KMS-11 (cell line): ENCODE data around the gene MYL2.

Experiments
- H2AFZ ChIP-seq: fragments of 200-600 bp; sonication (generic); 2 replicates; pipeline ENCODE4 v1.6.1; 2016; ENCODE audit warnings: antibody characterized with exemption, mixed run types, low read depth
- H3K27ac ChIP-seq: fragments of 200-600 bp; sonication (generic); 2 replicates; pipeline ENCODE4 v1.6.1; 2016; ENCODE audit warnings: mild to moderate bottlenecking, mixed run types
- H3K27me3 ChIP-seq: fragments of 200-600 bp; sonication (generic); 2 replicates; pipeline ENCODE4 v1.6.1; 2017; ENCODE audit warnings: mild to moderate bottlenecking, low read depth, mixed run types, moderate library complexity; ENCODE audit not compliant: insufficient read depth
- H3K36me3 ChIP-seq: fragments of 200-600 bp; sonication (generic); 2 replicates; pipeline ENCODE4 v1.6.1; 2017; ENCODE audit warnings: mild to moderate bottlenecking, mixed run types; ENCODE audit not compliant: insufficient read depth
- H3K4me1 ChIP-seq: fragments of 200-600 bp; sonication (generic); 2 replicates; pipeline ENCODE4 v1.6.1; 2016; ENCODE audit warnings: mild to moderate bottlenecking, low read depth, mixed run types; ENCODE audit not compliant: poor library complexity, severe bottlenecking
- H3K4me2 ChIP-seq: fragments of 200-600 bp; sonication (generic); 2 replicates; pipeline ENCODE4 v1.7.0; 2016; ENCODE audit warnings: mild to moderate bottlenecking, mixed run types
- H3K4me3 ChIP-seq: fragments of 200-600 bp; sonication (generic); IDR thresholded peaks from 2 replicates; pipeline ENCODE4 v1.6.1; 2017; ENCODE audit warnings: low read depth, low read length, mixed read lengths; ENCODE audit not compliant: insufficient read depth
- H3K79me2 ChIP-seq: fragments of 200-600 bp; sonication (generic); 2 replicates; pipeline ENCODE4 v1.6.1; 2016; ENCODE audit warnings: low read depth, mixed run types; ENCODE audit not compliant: insufficient read depth
- H3K9ac ChIP-seq: fragments of 200-600 bp; sonication (generic); 2 replicates; pipeline ENCODE4 v1.6.1; 2016; ENCODE audit warnings: mild to moderate bottlenecking, mixed run types
- H4K20me1 ChIP-seq: fragments of 200-600 bp; sonication (generic); 2 replicates; pipeline ENCODE4 v1.6.1; 2016; ENCODE audit warnings: mild to moderate bottlenecking, mixed run types; ENCODE audit not compliant: insufficient read depth
- CTCF ChIP-seq: fragments of 200-600 bp; sonication (generic); conservative IDR thresholded peaks from 2 replicates; pipeline ENCODE4 v1.6.1; 2017; ENCODE audit warnings: low read depth, mild to moderate bottlenecking, antibody characterized with exemption, low read length, moderate library complexity, mixed read lengths

Gene MYL2

GRCh38 chr12:110943373-110943772 lies 23.0 kb upstream of the MYL2 start:
- Histone ChIP-seq H3K36me3 (no peaks in the 10 kb centered on the region), H3K27ac (no peak overlapping the region), H3K79me2 (no peaks in the 10 kb centered on the region), H3K4me2 (no peak overlapping the region), H3K4me1 (no peaks in the 10 kb centered on the region), H3K9ac (no peak overlapping the region), H4K20me1 (no peaks in the 10 kb centered on the region), H3K4me3 (no peak overlapping the region), H2AFZ (no peak overlapping the region), H3K27me3 (no peaks in the 10 kb centered on the region)
- TF ChIP-seq CTCF, result no peak

GRCh38 chr12:110941391-110941790 lies 21.0 kb upstream of the MYL2 start:
- no peak overlapping the region for H3K4me3 ChIP-seq
- no peak for TF ChIP-seq CTCF
- H3K9ac ChIP-seq, result no peak overlapping the region
- no peaks in the 10 kb centered on the region for H3K36me3 ChIP-seq
- H3K27me3 ChIP-seq, result no peaks in the 10 kb centered on the region
- no peaks in the 10 kb centered on the region for H3K79me2 ChIP-seq
- H3K4me2 ChIP-seq, result no peak overlapping the region
- H3K4me1 ChIP-seq, result no peaks in the 10 kb centered on the region
- no peak overlapping the region for H2AFZ ChIP-seq
- no peaks in the 10 kb centered on the region for H4K20me1 ChIP-seq
- no peak overlapping the region for H3K27ac ChIP-seq

GRCh38 chr12:110940933-110941332 lies 20.6 kb upstream of the MYL2 start:
- no peaks in the 10 kb centered on the region for H3K79me2 ChIP-seq
- no peak overlapping the region for H3K4me3 ChIP-seq
- TF ChIP-seq CTCF, result no peak
- no peak overlapping the region for H2AFZ ChIP-seq
- no peaks in the 10 kb centered on the region for H3K27me3 ChIP-seq
- H3K36me3 ChIP-seq, result no peaks in the 10 kb centered on the region
- no peak overlapping the region for H3K9ac ChIP-seq
- no peak overlapping the region for H3K27ac ChIP-seq
- H3K4me1 ChIP-seq, result no peaks in the 10 kb centered on the region
- no peaks in the 10 kb centered on the region for H4K20me1 ChIP-seq
- no peak overlapping the region for H3K4me2 ChIP-seq

- Histone ChIP-seq H2AFZ (no peak overlapping the region), H3K27ac (no peak overlapping the region), H3K79me2 (no peaks in the 10 kb centered on the region), H3K4me2 (no peak overlapping the region), H4K20me1 (no peaks in the 10 kb centered on the region), H3K27me3 (no peaks in the 10 kb centered on the region), H3K36me3 (no peaks in the 10 kb centered on the region), H3K9ac (no peak overlapping the region), H3K4me1 (no peaks in the 10 kb centered on the region), H3K4me3 (no peak overlapping the region)
- TF ChIP-seq CTCF, result no peak
Measured at GRCh38 chr12:110940296-110940695, 19.9 kb upstream of the MYL2 start.
